Gastroesophageal sphincter (tissue), 4 donors: ENCODE results near the gene ATXN7L3B. TPM values are rescaled to one million over a fixed set of nuclear protein-coding genes. Genes with fewer than 3 reads are reported as not detected.
"Not testable (repeated sequence)": the region's sequence is repeated elsewhere in the genome, so short reads cannot be mapped to it uniquely, and the experiment has no call there.

Experiments used
- ATAC-seq: fragments of 150-250 bp; one replicate; pipeline ENCODE4 v1.9.1; 2016; ENCODE audit warnings: mild to moderate bottlenecking, moderate library complexity
- H3K27ac ChIP-seq, 4 donors: fragments of 200-600 bp; sonication (generic) in 3 of 4; 1 replicate in 3 of 4; 2 replicates in 1 of 4; pipeline ENCODE4 v1.5.1; 2016 to 2019
- H3K27me3 ChIP-seq: fragments of 200-600 bp; sonication (generic); one replicate; pipeline ENCODE4 v1.5.1; 2019
- H3K36me3 ChIP-seq, 2 donors: fragments of 200-600 bp; sonication (generic); one replicate each; pipeline ENCODE4 v1.5.1; 2019; ENCODE audit warnings: control low read depth in 1 of 2
- H3K4me1 ChIP-seq, 3 donors: fragments of 200-600 bp; sonication (generic); 1 replicate in 2 of 3; 2 replicates in 1 of 3; pipeline ENCODE4 v1.5.1; 2016 to 2019; ENCODE audit warnings: control low read depth in 2 of 3
- H3K4me3 ChIP-seq, 2 donors: fragments of 200-600 bp; sonication (generic); one replicate each; pipeline ENCODE4 v1.5.1; 2019; ENCODE audit warnings: mild to moderate bottlenecking in 1 of 2, moderate library complexity in 1 of 2
- H3K9me3 ChIP-seq, 3 donors: fragments of 200-600 bp; sonication (generic); one replicate each; pipeline ENCODE4 v1.5.1; 2017 to 2019; ENCODE audit warnings: control low read depth in 2 of 3
- CTCF ChIP-seq, 4 experiments: fragments of 200-600 bp in 2 of 4; fragments of 450-650 bp in 2 of 4; sonication (generic) in 1 of 4; IDR thresholded peaks; one replicate each; pipeline ENCODE4 v1.5.1; 2017 to 2019; ENCODE audit warnings: antibody characterized with exemption in 4 of 4, mild to moderate bottlenecking in 2 of 4, moderate library complexity in 2 of 4
- EP300 ChIP-seq: sonication (generic); formaldehyde crosslinking; IDR thresholded peaks from one replicate; pipeline ENCODE4 v1.6.1; 2017; ENCODE audit warnings: antibody characterized with exemption, mild to moderate bottlenecking
- POLR2A ChIP-seq, 2 donors: fragments of 450-650 bp; IDR thresholded peaks; one replicate each; pipeline ENCODE4 v1.6.1; 2017; ENCODE audit warnings: antibody characterized with exemption in 2 of 2, mild to moderate bottlenecking in 2 of 2, moderate library complexity in 1 of 2
- POLR2AphosphoS5 ChIP-seq: sonication (generic); formaldehyde crosslinking; IDR thresholded peaks from one replicate; pipeline ENCODE4 v1.6.1; 2017; ENCODE audit warnings: antibody characterized with exemption
- WGBS, 2 donors: methylation state at CpG; one replicate each; pipeline ENCODE4 v1.1.5; 2018; ENCODE audit warnings: low coverage in 1 of 2; 5-methylcytosine and 5-hydroxymethylcytosine counted together
- total RNA-seq, 4 donors: library from RNA; depleted of rRNA; stranded (reverse); fragments of >200 nt; gene quantifications; one replicate each; pipeline ENCODE4 v1.1.0, GENCODE V29; 2016

The ATXN7L3B gene
- total RNA-seq, 4 donors from 2014 or later, result 21.3 to 27.7 (median 25.9) TPM

GRCh38 chr12:74491374-74491773 lies 46.3 kb upstream of the ATXN7L3B start:
- TF ChIP-seq POLR2AphosphoS5, result no peak
- TF ChIP-seq POLR2A (IDR thresholded peaks at IDR 0.05), result no peak
- no peak for TF ChIP-seq EP300
- no peak for TF ChIP-seq CTCF (IDR thresholded peaks at IDR 0.05)

GRCh38 chr12:74499192-74499591 lies 38.4 kb upstream of the ATXN7L3B start:
- no peaks in the 10 kb centered on the region for H3K4me1 ChIP-seq
- 67 to 100% methylated on average over 1 of the region's 1 CpG for WGBS, 2 donors
- TF ChIP-seq POLR2AphosphoS5 (no peak), EP300 (no peak), CTCF (IDR thresholded peaks at IDR 0.05) (no peak), POLR2A (IDR thresholded peaks at IDR 0.05) (no peak)
- ATAC-seq, result no peak
- H3K4me3 ChIP-seq, result no peak overlapping the region
- H3K27me3 ChIP-seq, result no peaks in the 10 kb centered on the region
- H3K27ac ChIP-seq, result no peak overlapping the region
- no peaks in the 10 kb centered on the region for H3K9me3 ChIP-seq
- H3K36me3 ChIP-seq, result no peaks in the 10 kb centered on the region

More at GRCh38 chr12:74491374-74491773, 46.3 kb upstream of the ATXN7L3B start:
- H3K36me3 ChIP-seq, result no peaks in the 10 kb centered on the region
- WGBS, 2 donors, result 36 to 80% methylated on average over 1 of the region's 1 CpG
- no peaks in the 10 kb centered on the region for H3K9me3 ChIP-seq
- H3K27ac ChIP-seq, result no peak overlapping the region
- ATAC-seq, result no peak
- H3K27me3 ChIP-seq, result no peaks in the 10 kb centered on the region
- H3K4me1 ChIP-seq, result no peaks in the 10 kb centered on the region
- no peak overlapping the region for H3K4me3 ChIP-seq

GRCh38 chr12:74508873-74509657 lies 28.6 kb upstream of the ATXN7L3B start:
- WGBS, 2 donors, result 80 to 86% methylated on average over 8 to 15 of the region's 31 CpGs
- not testable (repeated sequence) for H3K4me1 ChIP-seq, H3K9me3 ChIP-seq, ATAC-seq, H3K27me3 ChIP-seq, H3K4me3 ChIP-seq, H3K27ac ChIP-seq, H3K36me3 ChIP-seq

- Histone ChIP-seq H3K27ac (no peak overlapping the region), H3K4me3 (no peak overlapping the region), H3K4me1 (no peaks in the 10 kb centered on the region), H3K36me3 (no peaks in the 10 kb centered on the region), H3K27me3 (peaks cover 5% of the 10 kb centered on the region), H3K9me3 (no peaks in the 10 kb centered on the region)
- ATAC-seq, result no peak
- TF ChIP-seq POLR2AphosphoS5, result no peak
- no peak for TF ChIP-seq EP300
- no peak for TF ChIP-seq POLR2A (IDR thresholded peaks at IDR 0.05)
- no peak for TF ChIP-seq CTCF (IDR thresholded peaks at IDR 0.05)
These were observed 27.7 kb upstream of the ATXN7L3B start for GRCh38 chr12:74509886-74510285.

GRCh38 chr12:74514098-74514872 lies 23.4 kb upstream of the ATXN7L3B start:
- Histone ChIP-seq H3K27me3 (peaks cover 5% of the 10 kb centered on the region), H3K27ac (no peak overlapping the region), H3K4me3 (no peak overlapping the region), H3K4me1 (no peaks in the 10 kb centered on the region), H3K9me3 (no peaks in the 10 kb centered on the region), H3K36me3 (no peaks in the 10 kb centered on the region)
- TF ChIP-seq POLR2A (IDR thresholded peaks at IDR 0.05), result no peak
- TF ChIP-seq CTCF (IDR thresholded peaks at IDR 0.05), result no peak
- TF ChIP-seq EP300, result no peak
- TF ChIP-seq POLR2AphosphoS5, result no peak
- ATAC-seq, result no peak
- 72 to 73% methylated on average over 6 to 9 of the region's 15 CpGs for WGBS, 2 donors
